PFSK-1 (cell line): ENCODE measurements around the gene HEXIM1.

Experiments
- FOXP2 ChIP-seq: optimal IDR thresholded peaks from 2 replicates; pipeline ENCODE3; 2011; ENCODE audit warnings: borderline replicate concordance, control low read depth, inconsistent platforms; ENCODE audit not compliant: insufficient read depth; ENCODE audit errors: extremely low read length, extremely low read depth
- POLR2AphosphoS5 ChIP-seq: IDR thresholded peaks from 2 replicates; pipeline ENCODE4 v1.6.1; 2012; ENCODE audit warnings: low read depth, mild to moderate bottlenecking, control low read depth, low read length, moderate library complexity
- REST ChIP-seq, 2 experiments: IDR thresholded peaks; 2 replicates each; pipeline versions ENCODE4 v1.6.1 to v1.8.0; 2011 to 2012; ENCODE audit warnings: low read depth in 2 of 2, low read length in 2 of 2, control low read depth in 1 of 2, inconsistent platforms in 1 of 2, mild to moderate bottlenecking in 1 of 2, moderate library complexity in 1 of 2; ENCODE audit not compliant: insufficient read depth in 1 of 2
- SIN3A ChIP-seq: IDR thresholded peaks from 2 replicates; pipeline ENCODE4 v1.6.1; 2012; ENCODE audit warnings: mild to moderate bottlenecking, low read length, moderate library complexity, borderline replicate concordance; ENCODE audit not compliant: insufficient read depth
- TAF1 ChIP-seq: IDR thresholded peaks from 2 replicates; pipeline ENCODE4 v1.6.1; 2012; ENCODE audit warnings: low read length, control low read depth, borderline replicate concordance; ENCODE audit not compliant: insufficient read depth

Gene HEXIM1

DNA sequence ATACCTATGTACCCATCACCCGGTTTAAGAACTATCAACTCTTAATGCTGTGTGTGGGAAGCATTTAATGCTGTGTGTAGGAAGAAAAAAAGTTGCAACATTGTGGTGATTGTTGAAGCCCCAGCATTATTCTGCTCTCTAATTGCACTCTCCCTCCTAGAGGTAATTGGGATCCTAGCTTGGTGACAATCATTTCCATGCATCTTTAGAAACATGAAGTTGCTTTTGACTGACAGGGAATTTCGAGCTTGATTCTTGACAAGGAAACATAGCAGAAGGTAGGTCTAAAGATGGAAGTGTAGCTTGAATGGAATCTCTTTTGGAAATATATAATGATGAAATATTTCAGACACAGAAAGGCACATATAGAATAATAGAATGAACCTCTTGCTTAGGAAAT, 40.7 kb downstream of the HEXIM1 start:
- TF ChIP-seq REST (IDR thresholded peaks at IDR 0.05; ENCODE audit: insufficient read depth in 1 of 2, low read depth in 2 of 2, low read length in 2 of 2) (no peak), FOXP2 (no peak), POLR2AphosphoS5 (no peak), TAF1 (no peak), SIN3A (no peak)

DNA sequence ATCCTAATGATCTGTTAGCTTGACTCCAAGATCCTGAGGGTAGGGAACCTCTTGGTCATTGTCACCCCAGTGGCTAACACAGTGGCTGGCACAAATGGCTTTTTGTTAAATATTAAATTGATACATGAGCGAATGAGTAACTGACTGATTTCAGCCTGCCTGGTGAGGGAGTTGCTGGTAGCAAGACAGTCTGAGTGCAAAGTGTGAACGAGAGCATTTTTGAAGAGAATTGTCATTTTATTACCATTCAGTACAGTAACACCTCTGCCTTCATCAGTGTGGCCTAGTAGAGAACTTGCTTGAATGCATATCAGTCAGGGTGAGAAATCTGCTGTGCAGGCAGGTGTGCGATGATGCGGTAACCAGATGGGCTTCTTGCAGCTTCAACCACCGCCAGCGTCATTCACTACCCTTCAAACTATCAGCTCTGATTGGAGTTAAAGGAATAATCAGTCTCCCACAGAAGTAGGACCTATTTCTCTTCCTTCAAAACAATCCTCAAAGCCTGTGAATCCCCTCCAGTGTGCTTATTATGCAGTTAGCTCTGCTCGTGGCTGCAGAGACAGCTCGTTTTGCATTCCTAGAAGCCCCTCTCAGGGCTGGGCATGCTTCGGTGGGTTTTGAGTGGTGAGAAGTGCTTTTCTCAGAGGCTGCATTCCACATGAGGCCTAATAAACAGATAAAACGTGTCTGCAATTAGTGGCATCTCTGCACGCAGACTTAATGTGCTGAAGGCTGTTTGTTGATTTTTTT, 42.4 kb downstream of the HEXIM1 start:
- TF ChIP-seq REST (IDR thresholded peaks at IDR 0.05; ENCODE audit: insufficient read depth in 1 of 2, low read depth in 2 of 2, low read length in 2 of 2) (no peak), TAF1 (no peak), POLR2AphosphoS5 (no peak), FOXP2 (no peak), SIN3A (no peak)

DNA sequence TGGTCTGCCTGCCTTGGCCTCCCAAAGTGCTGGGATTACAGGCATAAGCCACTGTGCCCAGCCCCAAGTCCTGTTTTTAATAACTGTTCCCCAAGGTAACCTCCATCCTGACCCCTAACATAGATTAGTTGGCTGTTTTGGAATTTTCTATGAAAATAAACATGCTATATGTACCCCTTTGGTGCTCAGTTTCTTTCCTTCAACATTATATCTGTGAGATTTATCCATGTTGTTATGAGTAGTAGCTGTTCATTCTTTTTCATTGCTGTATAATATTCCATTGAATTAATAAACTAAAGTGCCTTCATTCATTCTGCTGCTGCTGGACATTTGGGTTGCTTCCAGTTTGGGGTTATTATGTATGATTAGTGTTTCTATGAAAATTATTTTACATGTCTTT, 47.1 kb downstream of the HEXIM1 start:
- no peak for TF ChIP-seq FOXP2
- TF ChIP-seq TAF1: no peak
- no peak for TF ChIP-seq SIN3A
- no peak for TF ChIP-seq REST (IDR thresholded peaks at IDR 0.05; ENCODE audit: insufficient read depth in 1 of 2, low read depth in 2 of 2, low read length in 2 of 2)
- TF ChIP-seq POLR2AphosphoS5: no peak

DNA sequence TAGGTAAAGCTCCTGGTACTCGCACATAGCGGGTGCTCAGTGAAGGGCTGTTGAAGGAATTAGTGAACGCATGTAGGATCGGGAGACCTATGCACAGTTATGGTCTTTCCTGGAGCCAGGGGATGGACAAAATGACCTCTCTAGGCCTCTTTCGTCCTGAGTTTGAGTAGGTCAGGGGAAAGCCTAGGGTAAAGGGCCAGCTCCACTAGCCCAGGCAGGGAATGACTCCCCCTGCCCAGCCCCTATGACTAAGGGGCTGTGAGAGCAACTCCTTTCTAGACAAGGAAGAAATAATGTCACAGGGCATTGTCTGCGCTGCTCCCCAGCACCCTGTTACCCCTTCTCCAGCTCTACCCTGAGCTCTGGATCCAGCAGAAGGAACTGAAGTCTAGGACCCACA, 48.8 kb downstream of the HEXIM1 start:
- TF ChIP-seq POLR2AphosphoS5: no peak
- no peak for TF ChIP-seq TAF1
- TF ChIP-seq FOXP2: no peak
- TF ChIP-seq SIN3A: no peak
- no peak for TF ChIP-seq REST (IDR thresholded peaks at IDR 0.05; ENCODE audit: insufficient read depth in 1 of 2, low read depth in 2 of 2, low read length in 2 of 2)
